ENCODE data around the gene NDST1. TPM values are rescaled to one million over a fixed set of nuclear protein-coding genes. Genes with fewer than 3 reads are reported as not detected.

NDST1 gene
- total RNA-seq, 2 donors from 2014 or later: 37.6 to 56.0 TPM

DNA sequence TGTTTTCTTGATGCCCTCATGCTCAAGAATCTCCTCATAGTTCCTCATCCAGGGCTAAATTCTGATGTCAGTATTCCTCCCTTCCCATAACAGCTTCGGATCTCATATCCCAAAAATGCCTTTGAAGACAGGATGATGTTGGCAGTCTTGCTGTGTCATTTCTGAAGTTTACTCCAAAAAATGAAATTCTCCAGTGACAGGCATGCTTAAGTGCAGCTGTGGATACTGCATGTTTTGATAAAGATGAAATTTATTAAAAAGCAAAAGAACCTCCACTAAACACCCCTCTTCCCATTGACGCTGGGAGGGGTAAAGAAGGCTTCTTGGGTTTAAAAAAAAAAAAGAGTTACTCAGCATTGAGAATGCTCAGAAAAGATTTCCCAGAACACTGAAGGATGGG lies 43.1 kb downstream of the NDST1 start:
- no peak for ATAC-seq
- no peaks in the 10 kb centered on the region for H3K9me3 ChIP-seq
- TF ChIP-seq CTCF (IDR thresholded peaks at IDR 0.05) (no peak), POLR2A (IDR thresholded peaks at IDR 0.05) (no peak)
- intact Hi-C loops (cut with DNase I): no loop called here
- H3K36me3 ChIP-seq (replicated peaks in 1 of 2; ENCODE audit: insufficient read depth in 1 of 2, low read depth in 2 of 2): peaks cover 0 to 57% of the 10 kb centered on the region in 2 donors
- H3K4me1 ChIP-seq: no peaks in the 10 kb centered on the region
- no peak overlapping the region for H3K4me3 ChIP-seq
- no peaks in the 10 kb centered on the region for H3K27me3 ChIP-seq
- no peak overlapping the region for H3K27ac ChIP-seq
- DNase-seq: no peak
- 59 to 72% methylated on average over 2 of the region's 2 CpGs for WGBS, 2 donors

- ATAC-seq: no peak
- H3K36me3 ChIP-seq (replicated peaks in 1 of 2; ENCODE audit: insufficient read depth in 1 of 2, low read depth in 2 of 2): peaks cover 0 to 48% of the 10 kb centered on the region in 2 donors
- intact Hi-C loops (cut with DNase I): no loop called here
Observed at GRCh38 chr5:150553402-150553801, 45.5 kb downstream of the NDST1 start.

GRCh38 chr5:150553911-150554310 lies 46.0 kb downstream of the NDST1 start:
- Histone ChIP-seq H3K9me3 (no peaks in the 10 kb centered on the region), H3K4me3 (no peak overlapping the region), H3K27me3 (no peaks in the 10 kb centered on the region), H3K4me1 (no peaks in the 10 kb centered on the region), H3K27ac (no peak overlapping the region), H3K36me3 (replicated peaks in 1 of 2; ENCODE audit: insufficient read depth in 1 of 2, low read depth in 2 of 2) (peaks cover 0 to 44% of the 10 kb centered on the region in 2 donors)
- intact Hi-C loops (cut with DNase I): no loop called here
- no peak for ATAC-seq
- DNase-seq: no peak
- 90 to 94% methylated on average over 8 of the region's 8 CpGs for WGBS, 2 donors
- TF ChIP-seq POLR2A (IDR thresholded peaks at IDR 0.05): no peak
- no peak for TF ChIP-seq CTCF (IDR thresholded peaks at IDR 0.05)

More at GRCh38 chr5:150553402-150553801, 45.5 kb downstream of the NDST1 start:
- Histone ChIP-seq H3K4me1 (no peaks in the 10 kb centered on the region), H3K9me3 (no peaks in the 10 kb centered on the region), H3K27me3 (no peaks in the 10 kb centered on the region), H3K4me3 (no peak overlapping the region), H3K27ac (no peak overlapping the region)
- 88 to 94% methylated on average over 5 to 17 of the region's 17 CpGs for WGBS, 2 donors
- DNase-seq: no peak
- TF ChIP-seq POLR2A (IDR thresholded peaks at IDR 0.05): no peak
- TF ChIP-seq CTCF (IDR thresholded peaks at IDR 0.05): no peak

- H3K27me3 ChIP-seq: no peaks in the 10 kb centered on the region
- intact Hi-C loops (cut with DNase I): loop anchor here (5.0 kb wide), 2 partner anchors 107 to 292 kb away; partner anchors contain the start of genes IRGM and MYOZ3
- H3K27ac ChIP-seq: no peak overlapping the region
- 68 to 75% methylated on average over 8 of the region's 8 CpGs for WGBS, 2 donors
- TF ChIP-seq CTCF (IDR thresholded peaks at IDR 0.05) (no peak), POLR2A (IDR thresholded peaks at IDR 0.05) (no peak)
- H3K9me3 ChIP-seq: no peaks in the 10 kb centered on the region
- H3K36me3 ChIP-seq (replicated peaks in 1 of 2; ENCODE audit: insufficient read depth in 1 of 2, low read depth in 2 of 2): peaks cover 0 to 36% of the 10 kb centered on the region in 2 donors
- no peaks in the 10 kb centered on the region for H3K4me1 ChIP-seq
- DNase-seq (no peak), ATAC-seq (no peak)
- no peak overlapping the region for H3K4me3 ChIP-seq
Observed at GRCh38 chr5:150554857-150555256, 46.9 kb downstream of the NDST1 start.

DNA sequence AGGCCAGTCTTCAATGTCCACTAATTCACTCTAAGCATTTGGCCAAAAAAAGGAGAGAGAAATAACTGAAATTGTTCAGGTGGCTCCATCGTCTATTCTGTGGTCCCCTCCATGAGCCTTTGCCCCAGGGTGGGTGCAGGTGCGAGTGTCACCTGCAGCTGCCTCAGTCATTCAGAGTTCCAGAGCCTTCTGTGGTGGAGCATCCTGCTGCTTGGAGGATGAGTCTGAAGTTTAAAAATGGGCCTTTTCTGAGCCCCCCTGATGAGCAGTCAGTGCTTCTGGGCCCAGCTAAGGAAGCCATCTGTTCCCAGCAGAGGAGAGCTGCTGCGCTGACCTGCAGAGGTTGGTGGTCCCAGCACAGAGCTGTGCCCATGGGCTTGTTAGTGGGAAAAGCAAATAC lies 48.2 kb downstream of the NDST1 start:
- peaks cover 0 to 26% of the 10 kb centered on the region in 2 donors for H3K36me3 ChIP-seq (replicated peaks in 1 of 2; ENCODE audit: insufficient read depth in 1 of 2, low read depth in 2 of 2)
- DNase-seq (no peak), ATAC-seq (no peak)
- 82 to 93% methylated on average over 3 of the region's 3 CpGs for WGBS, 2 donors
- H3K4me3 ChIP-seq: no peak overlapping the region
- intact Hi-C loops (cut with DNase I): loop anchor here (5.0 kb wide), 2 partner anchors 106 to 291 kb away; partner anchors contain the start of genes IRGM and MYOZ3
- H3K9me3 ChIP-seq: no peaks in the 10 kb centered on the region
- H3K27me3 ChIP-seq: no peaks in the 10 kb centered on the region
- H3K4me1 ChIP-seq: no peaks in the 10 kb centered on the region
- TF ChIP-seq CTCF (IDR thresholded peaks at IDR 0.05) (no peak), POLR2A (IDR thresholded peaks at IDR 0.05) (no peak)
- no peak overlapping the region for H3K27ac ChIP-seq
